GM12872 (cell line): ENCODE results near the gene IGSF21.

Source experiments
- CTCF ChIP-seq: IDR thresholded peaks from 3 replicates; pipeline ENCODE4 v1.5.1; 2011; ENCODE audit warnings: low read depth, mild to moderate bottlenecking, low read length, moderate library complexity; ENCODE audit not compliant: insufficient read depth

Gene IGSF21

GRCh38 chr1:18316764-18317163, 209.2 kb downstream of the IGSF21 start:
- no peak for TF ChIP-seq CTCF

DNA sequence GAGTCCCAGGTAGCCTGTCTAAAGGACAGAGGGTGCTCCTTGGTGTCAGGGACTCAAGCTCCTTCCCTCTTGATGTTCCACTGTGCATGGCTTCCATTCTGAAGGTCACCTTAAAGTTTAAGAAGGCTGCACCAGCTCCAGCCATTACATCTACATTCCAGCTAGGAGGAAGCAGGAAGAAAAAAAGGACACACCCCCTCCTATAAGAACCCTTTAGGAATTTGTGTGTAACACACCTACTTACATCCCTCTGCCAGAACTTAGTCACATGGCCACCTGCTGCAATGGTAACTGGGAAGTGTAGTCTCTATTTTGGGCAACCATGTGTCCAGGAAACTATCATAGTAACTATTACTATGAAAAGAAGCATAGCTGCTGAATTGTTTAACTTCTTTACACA, 211.5 kb downstream of the IGSF21 start:
- TF ChIP-seq CTCF, result no peak

DNA sequence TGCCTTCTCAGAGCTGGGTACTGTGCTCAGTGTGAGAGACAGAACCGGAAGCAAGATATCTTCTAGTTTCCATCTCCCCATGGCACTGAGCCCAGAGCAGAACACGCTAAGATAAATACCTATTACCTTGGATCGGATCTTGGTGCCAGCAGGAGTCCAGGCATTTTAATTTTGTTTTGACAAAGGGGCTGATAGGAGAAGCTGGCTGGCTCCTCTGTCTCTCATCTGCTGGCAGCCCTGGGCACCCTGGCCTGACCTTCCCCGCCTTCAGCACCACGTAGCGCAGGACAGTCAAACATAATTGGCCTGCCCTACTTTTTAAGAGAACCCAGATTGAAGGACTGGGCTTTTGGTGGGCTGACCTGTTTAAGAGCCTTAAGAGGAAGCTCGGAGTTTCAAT, 212.5 kb downstream of the IGSF21 start:
- TF ChIP-seq CTCF, result no peak

DNA sequence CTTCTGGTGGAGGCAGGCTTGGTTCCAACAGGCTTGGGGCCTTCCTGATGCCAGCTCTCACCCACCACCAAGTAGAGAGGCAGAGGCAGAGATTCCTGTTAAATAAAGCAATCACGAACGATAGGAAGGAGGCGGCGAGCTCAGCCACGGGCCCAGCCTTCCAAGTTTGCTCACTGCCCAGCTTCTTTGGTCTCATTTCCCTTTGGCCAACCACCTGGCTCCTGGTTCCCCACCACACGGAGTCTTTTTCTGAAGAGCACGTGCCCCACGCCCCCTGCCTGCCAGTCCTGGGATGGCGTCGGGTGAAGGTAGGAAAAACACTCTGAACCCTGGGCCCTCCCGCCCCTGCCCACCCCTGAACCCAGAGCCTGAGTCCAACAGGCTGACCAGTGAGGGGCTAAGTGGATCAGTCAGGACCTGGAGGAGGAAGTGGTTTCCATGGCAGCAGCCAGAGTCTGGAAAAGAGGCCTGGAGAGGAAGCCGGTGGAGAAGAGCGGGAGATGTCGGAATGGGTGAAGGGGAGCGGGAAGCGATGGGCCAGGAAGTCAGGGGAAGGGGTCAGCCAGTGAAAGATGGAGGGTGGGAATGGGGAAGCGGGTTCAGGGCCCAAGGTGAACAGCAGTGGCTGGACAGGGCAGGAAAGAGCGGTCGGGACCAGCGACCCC, 214.9 kb downstream of the IGSF21 start:
- peak; percentile 37 for TF ChIP-seq CTCF

- TF ChIP-seq CTCF, result no peak
Observed at GRCh38 chr1:18323259-18323658, 215.7 kb downstream of the IGSF21 start.

DNA sequence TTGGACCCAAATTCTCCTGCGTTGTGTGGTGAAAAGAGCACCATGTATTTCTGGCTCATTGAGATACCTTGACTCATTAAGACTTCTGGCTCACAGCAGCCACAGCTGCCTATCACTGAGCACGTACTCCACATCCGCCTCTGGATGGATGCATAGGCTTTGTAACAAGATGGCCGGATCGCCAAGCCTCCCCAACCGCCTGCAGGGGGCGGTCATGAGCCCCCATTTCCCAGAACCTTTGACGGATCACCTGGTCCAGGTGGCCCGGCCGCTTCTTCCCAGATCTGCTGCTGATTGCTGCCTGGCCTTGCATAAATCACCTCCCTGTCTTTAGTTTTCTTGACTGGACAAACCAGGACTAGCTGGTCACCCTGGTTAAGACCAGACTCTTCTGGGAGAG, 216.6 kb downstream of the IGSF21 start:
- peak; percentile 51 for TF ChIP-seq CTCF

- no peak for TF ChIP-seq CTCF
Observed at GRCh38 chr1:18325136-18325535, 217.5 kb downstream of the IGSF21 start.
